ENCODE data around the gene POM121L12. TPM values are rescaled to one million over a fixed set of nuclear protein-coding genes. Genes with fewer than 3 reads are reported as not detected.

Gene POM121L12
- total RNA-seq, 1 donor: not detected

DNA sequence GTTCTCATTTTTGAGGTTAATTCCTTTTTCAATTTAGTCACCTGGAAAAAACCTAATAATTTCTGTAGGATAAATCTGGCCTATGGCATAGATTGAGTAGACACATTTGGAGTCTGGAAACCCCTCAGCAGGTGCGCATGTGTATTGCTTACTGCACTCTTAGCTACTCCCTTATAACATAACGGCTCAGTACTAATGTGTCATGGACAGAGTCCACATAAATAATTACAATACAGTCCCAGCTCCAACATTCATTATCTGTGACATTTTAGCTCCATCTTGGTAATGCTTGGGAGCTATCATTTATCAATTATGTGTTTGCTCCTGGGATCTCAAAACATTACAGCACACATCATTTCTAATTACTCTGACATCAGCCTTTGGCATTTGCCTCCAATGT lies 33.2 kb downstream of the POM121L12 start:
- no peaks in the 10 kb centered on the region for H3K4me1 ChIP-seq (ENCODE audit: insufficient read depth, low read length)
- H3K4me3 ChIP-seq (ENCODE audit: low read length): no peak overlapping the region
- H3K27me3 ChIP-seq (ENCODE audit: insufficient read depth, low read length): no peaks in the 10 kb centered on the region
- no peaks in the 10 kb centered on the region for H3K9me3 ChIP-seq (ENCODE audit: low read depth, low read length)

GRCh38 chr7:53070883-53071282 lies 35.5 kb downstream of the POM121L12 start:
- H3K4me1 ChIP-seq (ENCODE audit: insufficient read depth, low read length): no peaks in the 10 kb centered on the region
- no peak overlapping the region for H3K4me3 ChIP-seq (ENCODE audit: low read length)
- peaks cover 4% of the 10 kb centered on the region for H3K9me3 ChIP-seq (ENCODE audit: low read depth, low read length)
- H3K27me3 ChIP-seq (ENCODE audit: insufficient read depth, low read length): no peaks in the 10 kb centered on the region

All from mononuclear cell (primary cell).